ENCODE measurements around the gene CDYL2. TPM values are rescaled to one million over a fixed set of nuclear protein-coding genes. Genes with fewer than 3 reads are reported as not detected.
"Not testable (repeated sequence)": the region's sequence is repeated elsewhere in the genome, so short reads cannot be mapped to it uniquely, and the experiment has no call there.

The CDYL2 gene
- total RNA-seq, 1 donor from 2014 or later, result 2.9 TPM

DNA sequence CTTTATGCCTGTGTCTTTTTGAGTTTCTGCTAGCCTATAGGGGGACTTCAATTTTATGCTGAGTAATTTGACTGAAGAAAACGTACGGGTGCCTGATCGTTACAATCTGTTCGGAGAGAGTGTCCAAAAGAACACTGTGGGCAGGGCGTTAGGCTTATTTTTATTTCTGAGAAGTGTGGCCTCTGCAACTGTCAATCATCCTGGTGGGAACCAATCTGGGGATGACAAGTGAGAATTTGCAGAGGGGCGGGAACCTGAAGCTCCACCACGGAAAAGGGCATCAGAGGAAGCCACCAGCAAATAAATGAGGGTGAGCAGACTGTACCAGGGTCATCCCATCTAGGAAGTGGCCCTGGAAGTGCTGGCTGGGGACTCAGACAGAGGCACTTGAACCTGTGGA lies 12.0 kb upstream of the CDYL2 start:
- intact Hi-C loops (cut with DNase I), result no loop called here
- ATAC-seq (ENCODE audit: poor library complexity) (no peak), DNase-seq (no peak)

DNA sequence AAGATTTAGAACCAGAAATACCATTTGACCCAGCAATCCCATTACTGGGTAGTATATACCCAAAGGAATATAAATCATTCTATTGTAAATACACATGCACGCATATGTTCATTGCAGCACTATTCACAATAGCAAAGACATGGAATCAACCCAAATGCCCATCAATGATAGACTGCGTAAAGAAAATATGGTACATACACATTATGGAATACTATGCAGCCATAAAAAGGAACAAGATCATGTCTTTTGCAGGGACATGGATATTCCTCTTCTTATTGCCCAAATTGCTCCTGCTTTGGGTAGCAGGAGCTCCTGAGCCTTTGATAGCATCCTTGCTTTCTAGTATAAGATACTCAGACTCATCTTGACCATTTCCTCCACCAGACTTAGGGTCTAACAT lies 10.9 kb upstream of the CDYL2 start:
- intact Hi-C loops (cut with DNase I); ATAC-seq (ENCODE audit: poor library complexity); DNase-seq: not testable (repeated sequence)

DNA sequence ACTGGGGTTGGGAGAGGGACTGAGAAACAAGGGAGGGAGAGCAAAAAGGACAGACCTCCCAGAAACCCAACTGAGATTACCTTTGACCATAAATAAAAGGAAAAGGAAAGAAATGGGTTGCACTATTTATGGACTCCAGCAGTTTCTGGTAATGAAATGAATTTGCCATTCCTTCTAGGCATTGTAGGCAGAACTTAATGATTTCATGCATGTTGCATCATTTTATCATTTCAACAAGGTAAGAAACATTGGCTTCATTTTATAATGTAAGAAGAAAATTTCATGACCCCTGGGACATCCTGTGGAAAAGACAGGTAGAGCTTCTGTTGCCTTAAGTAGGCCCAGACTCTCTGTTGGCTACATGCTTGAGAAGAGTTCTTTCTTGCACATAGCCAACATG lies 8.2 kb upstream of the CDYL2 start:
- no peak for ATAC-seq (ENCODE audit: poor library complexity)
- intact Hi-C loops (cut with DNase I), result no loop called here
- no peak for DNase-seq

DNA sequence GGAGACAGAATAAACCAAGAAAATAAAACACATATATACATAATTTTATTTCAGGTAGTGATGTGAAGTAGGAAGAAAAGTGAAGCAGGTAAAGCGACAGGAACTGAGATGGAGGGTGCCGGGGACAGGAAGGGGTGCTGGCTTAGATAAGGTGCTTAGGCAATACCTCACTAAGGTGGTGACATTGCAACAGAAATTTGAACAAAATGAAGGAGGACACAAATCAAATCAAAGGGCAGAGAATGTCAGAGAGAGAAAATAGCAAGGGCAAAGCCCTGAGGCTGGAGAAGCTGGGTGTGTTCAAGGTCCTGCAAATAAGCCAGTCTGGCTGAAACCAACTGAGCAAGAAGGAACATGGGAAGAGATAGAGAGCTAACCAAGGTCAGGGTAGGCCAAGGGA lies 5.0 kb upstream of the CDYL2 start:
- ATAC-seq (ENCODE audit: poor library complexity) (no peak), DNase-seq (no peak)
- intact Hi-C loops (cut with DNase I), result no loop called here

DNA sequence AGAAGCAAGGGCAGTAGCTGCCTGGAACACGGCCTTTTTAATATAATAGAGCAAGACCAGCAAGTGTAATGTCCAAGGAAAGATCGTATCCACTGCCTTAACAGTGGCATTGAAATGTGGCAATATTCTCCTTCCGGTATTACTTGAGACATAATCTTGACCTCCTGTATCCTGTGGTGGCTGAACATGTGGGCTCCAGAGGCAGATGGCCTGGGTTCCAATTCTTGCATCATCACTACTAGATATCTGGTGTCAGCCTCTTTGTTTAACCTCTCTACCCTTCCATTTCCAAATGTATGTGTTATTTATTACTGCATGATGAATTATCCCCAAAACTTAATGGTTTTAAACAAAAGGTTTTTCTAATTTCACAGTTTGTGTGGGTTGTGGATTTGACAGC lies 3.5 kb upstream of the CDYL2 start:
- intact Hi-C loops (cut with DNase I), result no loop called here
- no peak for ATAC-seq (ENCODE audit: poor library complexity)
- no peak for DNase-seq

DNA sequence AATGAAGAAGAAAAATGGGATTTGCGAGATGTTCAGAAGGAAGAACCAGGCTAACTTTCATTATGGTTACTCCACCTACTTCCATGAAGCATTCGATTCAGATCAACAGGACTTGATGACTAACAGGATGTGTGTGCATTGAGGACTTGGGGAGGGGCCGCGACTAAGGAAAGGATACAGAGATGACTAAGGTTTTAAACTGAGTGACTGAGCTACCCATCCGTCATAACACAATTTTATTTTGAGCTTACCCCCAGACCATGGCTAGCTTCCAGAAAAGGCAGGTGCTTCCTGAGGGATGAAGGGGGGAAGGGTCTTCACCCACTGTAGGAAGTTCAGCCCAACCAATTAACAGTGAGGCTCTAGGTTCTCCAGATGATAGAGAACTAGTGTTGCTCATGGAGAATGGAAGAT lies 2.5 kb upstream of the CDYL2 start:
- DNase-seq (no peak), ATAC-seq (ENCODE audit: poor library complexity) (no peak)
- intact Hi-C loops (cut with DNase I), result no loop called here

DNA sequence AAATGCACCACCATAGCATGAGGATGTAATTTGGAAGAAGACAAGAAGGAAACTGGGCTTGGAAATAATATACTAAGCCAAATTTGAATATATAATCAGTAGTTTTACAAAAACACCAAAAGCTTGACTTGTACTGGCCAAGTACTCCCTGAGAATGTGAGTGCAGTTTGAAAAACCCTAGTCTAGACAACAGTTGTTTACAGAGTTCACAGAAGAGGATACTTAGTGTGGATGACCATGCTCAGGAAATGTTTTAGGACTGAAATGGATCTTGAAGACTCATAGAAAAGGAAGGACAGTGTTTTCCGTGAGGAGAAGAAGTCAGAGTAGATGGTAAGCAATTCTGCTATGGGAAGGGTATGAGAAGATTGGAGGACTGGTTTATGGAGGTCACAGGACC lies 1.9 kb upstream of the CDYL2 start:
- DNase-seq (no peak), ATAC-seq (ENCODE audit: poor library complexity) (no peak)
- intact Hi-C loops (cut with DNase I), result no loop called here

DNA sequence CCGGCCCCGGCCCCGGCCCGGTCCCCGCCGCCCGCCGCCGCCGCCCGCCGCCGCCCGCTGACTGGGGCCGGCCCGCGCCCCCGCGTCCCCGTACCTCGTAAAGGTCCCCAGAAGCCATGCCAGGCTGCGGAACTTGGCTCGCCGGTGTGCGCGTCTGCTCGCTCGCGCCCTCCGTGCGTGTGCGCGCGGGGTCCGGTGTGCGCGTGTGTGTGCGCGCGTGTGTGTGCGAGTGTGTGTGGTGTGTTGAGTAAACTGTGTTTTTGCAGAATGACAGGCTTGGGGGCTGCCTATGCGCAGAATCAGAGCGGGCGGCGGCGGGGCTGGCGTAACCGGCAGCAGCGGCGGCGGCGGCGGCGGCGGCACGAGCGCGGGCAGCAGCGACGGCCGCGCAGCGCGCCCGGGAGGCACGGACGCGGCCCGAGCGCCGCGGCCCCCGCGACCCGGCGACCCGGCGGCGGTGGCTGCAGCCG lies 307 bp downstream of the CDYL2 start:
- ATAC-seq (ENCODE audit: poor library complexity), result peak; percentile 74
- DNase-seq, result peak; percentile 72
- intact Hi-C loops (cut with DNase I), result no loop called here

- ATAC-seq (ENCODE audit: poor library complexity) (no peak), DNase-seq (peak; percentile 45)
- intact Hi-C loops (cut with DNase I), result no loop called here
These were observed 901 bp downstream of the CDYL2 start for GRCh38 chr16:80803339-80804055.

- no peak for DNase-seq
- no peak for ATAC-seq (ENCODE audit: poor library complexity)
- intact Hi-C loops (cut with DNase I), result no loop called here
These were observed 1.5 kb downstream of the CDYL2 start for GRCh38 chr16:80802902-80803301.

- DNase-seq, result no peak
- intact Hi-C loops (cut with DNase I), result no loop called here
- no peak for ATAC-seq (ENCODE audit: poor library complexity)
These were observed 2.3 kb downstream of the CDYL2 start for GRCh38 chr16:80802138-80802537.

GRCh38 chr16:80794071-80794470 lies 10.3 kb downstream of the CDYL2 start:
- intact Hi-C loops (cut with DNase I), result no loop called here
- no peak for DNase-seq

DNA sequence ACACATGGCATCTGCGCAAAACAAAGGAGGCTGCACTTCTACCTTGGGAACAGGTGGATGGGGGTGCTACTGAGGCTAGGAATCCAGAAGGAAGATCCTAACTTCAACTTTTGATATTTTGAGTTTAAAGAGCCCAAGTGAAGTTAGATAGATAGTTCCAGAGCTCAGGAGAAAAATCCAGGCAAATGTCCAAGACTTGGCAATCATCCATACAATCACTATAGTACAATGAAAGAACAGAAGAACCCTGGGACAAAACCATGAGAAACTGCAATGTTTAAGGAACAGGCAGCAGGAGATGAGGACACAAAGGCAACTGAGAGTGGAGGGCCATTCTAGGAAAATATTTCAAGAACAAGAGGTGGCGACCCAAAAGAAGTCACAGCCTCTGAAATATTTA lies 12.4 kb downstream of the CDYL2 start:
- ATAC-seq (ENCODE audit: poor library complexity), result no peak
- DNase-seq, result no peak
- intact Hi-C loops (cut with DNase I), result no loop called here

More at GRCh38 chr16:80794071-80794470, 10.3 kb downstream of the CDYL2 start:
- no peak for ATAC-seq (ENCODE audit: poor library complexity)

- intact Hi-C loops (cut with DNase I), result no loop called here
- ATAC-seq (ENCODE audit: poor library complexity) (no peak), DNase-seq (no peak)
These were observed 13.0 kb downstream of the CDYL2 start for GRCh38 chr16:80791411-80791810.

DNA sequence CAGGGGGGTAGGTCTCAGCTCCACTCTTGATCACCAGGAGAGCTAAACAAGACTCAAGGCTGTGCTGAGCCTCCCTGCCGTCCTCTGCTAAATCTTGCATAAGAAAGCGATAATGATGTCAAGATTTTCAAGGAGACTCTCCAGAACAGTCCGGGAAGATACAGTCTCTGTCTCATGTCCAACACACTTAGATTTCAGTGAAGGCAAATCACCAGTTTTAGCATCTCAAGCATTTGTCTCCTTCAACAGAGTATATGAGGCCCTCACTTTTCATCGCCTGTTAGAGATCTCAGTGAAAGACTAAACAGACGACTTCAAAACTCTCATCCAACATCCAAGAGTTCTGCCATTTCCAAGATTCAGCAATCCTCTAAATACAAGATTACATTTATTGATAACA lies 13.6 kb downstream of the CDYL2 start:
- no peak for DNase-seq
- intact Hi-C loops (cut with DNase I), result no loop called here
- ATAC-seq (ENCODE audit: poor library complexity), result no peak

DNA sequence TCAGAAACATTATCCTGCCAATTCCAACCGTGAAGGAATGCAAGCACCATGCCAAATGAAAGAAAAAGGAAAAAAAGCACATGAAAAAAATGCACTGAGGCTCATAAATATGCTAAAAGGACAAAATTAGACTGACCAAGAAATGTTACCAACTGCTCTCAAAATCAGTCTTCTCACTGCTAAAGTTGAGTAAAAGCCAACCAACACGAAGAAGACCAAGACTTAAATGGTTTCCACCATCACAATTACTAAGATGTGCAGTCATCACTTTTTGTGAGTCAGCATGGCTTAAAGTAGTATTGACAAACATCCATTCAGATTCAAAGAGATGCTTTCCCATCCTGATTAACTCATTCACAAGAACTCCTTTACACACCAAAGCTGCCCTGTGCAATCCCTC lies 16.4 kb downstream of the CDYL2 start:
- intact Hi-C loops (cut with DNase I), result no loop called here
- DNase-seq (no peak), ATAC-seq (ENCODE audit: poor library complexity) (no peak)

GRCh38 chr16:80786561-80786960 lies 17.8 kb downstream of the CDYL2 start:
- intact Hi-C loops (cut with DNase I), result not testable (repeated sequence)

GRCh38 chr16:80784951-80785350 lies 19.4 kb downstream of the CDYL2 start:
- DNase-seq (no peak), ATAC-seq (ENCODE audit: poor library complexity) (no peak)
- intact Hi-C loops (cut with DNase I), result no loop called here

More at GRCh38 chr16:80786561-80786960, 17.8 kb downstream of the CDYL2 start:
- DNase-seq; ATAC-seq (ENCODE audit: poor library complexity): not testable (repeated sequence)

- DNase-seq (no peak), ATAC-seq (ENCODE audit: poor library complexity) (no peak)
- intact Hi-C loops (cut with DNase I), result no loop called here
These were observed 25.7 kb downstream of the CDYL2 start for GRCh38 chr16:80778703-80779102.

- intact Hi-C loops (cut with DNase I), result no loop called here
- DNase-seq, result no peak
These were observed 27.5 kb downstream of the CDYL2 start for GRCh38 chr16:80776856-80777255.

DNA sequence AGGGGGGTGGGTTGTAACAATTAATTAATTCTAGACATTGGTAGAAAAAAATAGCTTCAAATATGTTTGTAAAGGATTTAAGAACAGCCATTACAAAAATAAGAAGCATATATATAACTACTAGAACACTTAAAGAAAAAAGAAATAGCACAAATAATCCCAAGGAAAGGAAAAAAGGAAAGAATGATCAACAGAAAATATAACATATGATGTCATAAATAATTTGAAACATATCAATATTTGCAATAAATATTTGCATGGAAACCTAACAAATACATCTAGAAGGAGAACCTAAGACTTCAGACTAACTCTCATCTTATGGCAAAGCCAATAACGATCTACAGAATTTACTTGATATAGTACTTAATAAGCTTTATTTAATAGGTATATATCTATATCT lies 28.9 kb downstream of the CDYL2 start:
- DNase-seq (no peak), ATAC-seq (ENCODE audit: poor library complexity) (no peak)
- intact Hi-C loops (cut with DNase I), result no loop called here

More at GRCh38 chr16:80776856-80777255, 27.5 kb downstream of the CDYL2 start:
- no peak for ATAC-seq (ENCODE audit: poor library complexity)
